Neutrophil (primary cell): ENCODE data around the gene C16orf46.

ENCODE experiments used
- H3K27ac ChIP-seq: fragments of 200-600 bp; sonication (generic); 2 replicates; pipeline ENCODE4 v1.5.1; 2016; ENCODE audit warnings: mild to moderate bottlenecking, moderate library complexity
- H3K27me3 ChIP-seq: fragments of 200-600 bp; sonication (generic); 2 replicates; pipeline ENCODE4 v1.6.0; 2016; ENCODE audit warnings: mild to moderate bottlenecking
- H3K36me3 ChIP-seq: fragments of 200-600 bp; sonication (generic); 2 replicates; pipeline ENCODE4 v1.5.1; 2017
- H3K4me1 ChIP-seq, 2 experiments: fragments of 200-600 bp in 1 of 2; sonication (generic) in 1 of 2; 1 replicate in 1 of 2; 2 replicates in 1 of 2; pipeline versions ENCODE4 v1.5.1 to v1.6.1; 2013 to 2016; ENCODE audit warnings: low read depth in 1 of 2, low read length in 1 of 2, mild to moderate bottlenecking in 1 of 2, moderate library complexity in 1 of 2; ENCODE audit not compliant: control insufficient read depth in 1 of 2, insufficient read depth in 1 of 2
- H3K4me3 ChIP-seq, 2 experiments: fragments of 200-600 bp in 1 of 2; sonication (generic) in 1 of 2; 1 replicate in 1 of 2; 2 replicates in 1 of 2; pipeline ENCODE4 v1.5.1; 2013 to 2016; ENCODE audit warnings: low read depth in 1 of 2, low read length in 1 of 2, mild to moderate bottlenecking in 1 of 2, moderate library complexity in 1 of 2
- H3K9me3 ChIP-seq: fragments of 200-600 bp; sonication (generic); 2 replicates; pipeline ENCODE4 v1.5.1; 2016
- CTCF ChIP-seq: fragments of 200-600 bp; sonication (generic); IDR thresholded peaks from 2 replicates; pipeline ENCODE4 v1.5.1; 2016; ENCODE audit warnings: antibody characterized with exemption

Gene C16orf46

DNA sequence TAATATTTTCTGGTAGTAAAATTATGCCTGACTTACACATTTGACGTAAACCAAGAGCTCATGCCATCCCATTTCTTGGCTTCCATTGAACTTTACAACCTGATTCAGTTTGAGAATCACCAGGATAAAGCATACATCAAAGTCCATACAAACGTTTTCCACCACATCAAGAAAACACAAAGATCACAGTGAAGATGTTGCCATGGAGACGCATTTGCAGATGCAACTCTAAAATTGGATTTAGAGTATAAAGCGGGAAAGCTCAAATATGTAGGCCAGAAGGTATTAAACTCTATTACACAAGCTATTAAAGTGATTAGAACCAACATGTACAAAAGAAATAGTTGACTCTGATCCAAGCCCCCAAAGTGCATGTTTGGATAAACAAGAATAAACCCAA is 10.4 kb downstream of the C16orf46 start:
- no peaks in the 10 kb centered on the region for H3K9me3 ChIP-seq
- no peak overlapping the region for H3K27ac ChIP-seq
- no peaks in the 10 kb centered on the region for H3K36me3 ChIP-seq
- H3K4me3 ChIP-seq, result no peak overlapping the region
- no peaks in the 10 kb centered on the region for H3K27me3 ChIP-seq
- H3K4me1 ChIP-seq, result no peaks in the 10 kb centered on the region
- no peak for TF ChIP-seq CTCF

DNA sequence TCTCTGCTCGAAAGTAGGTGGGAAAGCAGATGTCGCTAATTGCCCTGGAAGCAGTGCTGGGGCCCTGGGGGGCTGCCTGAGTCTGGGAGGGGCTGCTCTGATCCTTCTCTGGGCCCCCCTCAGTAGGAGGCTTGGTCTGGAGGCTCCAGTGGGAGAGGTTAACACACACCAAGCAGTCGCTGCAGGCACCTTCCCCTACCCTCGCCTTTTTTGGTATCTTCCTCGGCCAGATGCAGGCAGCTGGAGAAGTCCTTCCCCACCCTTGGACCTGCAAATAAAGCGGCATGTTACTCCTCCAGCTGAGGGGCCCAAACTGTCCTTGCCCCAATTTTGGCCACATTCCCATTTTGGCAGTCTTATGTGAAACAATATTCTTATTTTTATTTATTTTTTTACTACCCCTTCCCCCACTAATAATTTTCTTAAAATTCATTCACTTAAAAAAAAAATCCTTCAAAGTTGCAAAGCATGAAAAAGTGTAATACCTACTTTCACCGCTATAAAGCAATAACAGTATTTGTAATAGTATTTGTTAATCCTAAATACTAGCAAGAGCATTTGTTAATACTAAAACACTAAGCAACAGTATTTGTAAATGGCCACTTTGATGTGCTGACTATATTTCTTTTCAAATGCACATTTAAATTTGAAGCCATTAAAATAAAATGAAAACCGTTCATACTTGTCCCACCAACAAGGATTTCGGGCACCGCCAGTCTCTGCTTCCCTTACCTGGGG is 15.0 kb downstream of the C16orf46 start:
- no peaks in the 10 kb centered on the region for H3K36me3 ChIP-seq
- no peaks in the 10 kb centered on the region for H3K27me3 ChIP-seq
- H3K4me3 ChIP-seq, result no peak overlapping the region
- H3K4me1 ChIP-seq, result no peaks in the 10 kb centered on the region
- TF ChIP-seq CTCF, result no peak
- no peaks in the 10 kb centered on the region for H3K9me3 ChIP-seq
- no peak overlapping the region for H3K27ac ChIP-seq

DNA sequence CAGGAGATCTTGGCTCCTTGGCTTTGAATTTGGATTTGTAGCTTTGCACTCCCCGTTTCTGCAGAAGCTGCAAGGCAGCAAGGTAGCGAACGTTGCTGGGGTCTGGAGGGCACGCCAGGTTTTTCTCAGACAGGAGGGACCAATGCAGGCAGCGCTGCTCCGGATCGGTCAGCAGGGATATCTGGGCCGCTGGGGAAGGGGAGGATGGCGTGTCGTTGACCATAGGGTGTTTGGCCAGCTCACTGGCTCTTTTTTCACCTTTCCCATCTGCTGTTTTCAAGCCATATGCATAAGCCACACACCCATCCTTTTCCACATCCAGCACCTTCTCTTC is 15.8 kb downstream of the C16orf46 start:
- Histone ChIP-seq H3K4me1 (no peaks in the 10 kb centered on the region), H3K27me3 (no peaks in the 10 kb centered on the region), H3K27ac (no peak overlapping the region), H3K36me3 (no peaks in the 10 kb centered on the region), H3K9me3 (no peaks in the 10 kb centered on the region), H3K4me3 (no peak overlapping the region)
- no peak for TF ChIP-seq CTCF

GRCh38 chr16:81060576-81061306 is 16.3 kb downstream of the C16orf46 start:
- no peaks in the 10 kb centered on the region for H3K4me1 ChIP-seq
- no peaks in the 10 kb centered on the region for H3K36me3 ChIP-seq
- H3K4me3 ChIP-seq, result no peak overlapping the region
- no peaks in the 10 kb centered on the region for H3K27me3 ChIP-seq
- no peak overlapping the region for H3K27ac ChIP-seq
- no peak for TF ChIP-seq CTCF
- no peaks in the 10 kb centered on the region for H3K9me3 ChIP-seq

DNA sequence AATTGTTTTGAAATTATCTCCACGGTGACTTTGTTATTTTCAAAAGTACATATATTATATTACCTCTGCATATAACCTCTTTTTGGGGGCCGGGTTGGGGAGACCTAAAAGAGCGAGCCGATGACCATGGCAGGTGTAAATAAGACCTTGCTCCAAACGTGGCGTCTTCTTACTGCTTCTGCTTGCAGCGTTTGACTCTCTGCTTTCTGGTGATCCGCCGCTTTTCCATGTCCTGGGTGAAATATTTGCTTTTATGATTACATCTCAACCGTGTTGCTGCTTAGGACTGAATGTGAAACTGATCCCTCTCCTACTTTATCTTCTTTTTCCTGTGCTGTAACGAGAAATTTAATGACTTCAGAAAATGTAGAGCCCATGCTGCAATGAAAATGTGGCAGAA is 23.3 kb downstream of the C16orf46 start:
- Histone ChIP-seq H3K4me1 (no peaks in the 10 kb centered on the region), H3K36me3 (no peaks in the 10 kb centered on the region), H3K27ac (no peak overlapping the region), H3K9me3 (no peaks in the 10 kb centered on the region), H3K4me3 (no peak overlapping the region), H3K27me3 (no peaks in the 10 kb centered on the region)
- no peak for TF ChIP-seq CTCF
